Peyer's patch (tissue), 4 donors: Measurements from ENCODE around the gene BTNL8. TPM values are rescaled to one million over a fixed set of nuclear protein-coding genes. Genes with fewer than 3 reads are reported as not detected.
A peak's percentile ranks its signal among the peaks of the same experiment; 100 is the strongest.
"Not testable (repeated sequence)": the region's sequence is repeated elsewhere in the genome, so short reads cannot be mapped to it uniquely, and the experiment has no call there.

ENCODE experiments used
- DNase-seq, 3 donors: peaks; one replicate each; pipeline ENCODE4 v3.0.0-alpha.2; 2017 to 2019
- H3K27ac ChIP-seq, 4 donors: fragments of 200-600 bp; sonication (generic); one replicate each; pipeline ENCODE4 v1.5.1; 2016 to 2019
- H3K27me3 ChIP-seq, 2 donors: fragments of 200-600 bp; sonication (generic); one replicate each; pipeline ENCODE4 v1.5.1; 2019
- H3K36me3 ChIP-seq, 3 donors: fragments of 200-600 bp; sonication (generic); one replicate each; pipeline ENCODE4 v1.5.1; 2016 to 2019
- H3K4me1 ChIP-seq, 4 donors: fragments of 200-600 bp; sonication (generic); one replicate each; pipeline ENCODE4 v1.5.1; 2016 to 2019
- H3K4me3 ChIP-seq, 4 donors: fragments of 200-600 bp; sonication (generic); 1 replicate in 3 of 4; 2 replicates in 1 of 4; pipeline ENCODE4 v1.5.1; 2016 to 2019; ENCODE audit warnings: mild to moderate bottlenecking in 1 of 4
- H3K9me3 ChIP-seq, 4 donors: fragments of 200-600 bp; sonication (generic); one replicate each; pipeline ENCODE4 v1.5.1; 2016 to 2019; ENCODE audit warnings: mild to moderate bottlenecking in 1 of 4
- CTCF ChIP-seq, 6 experiments: fragments of 450-650 bp in 4 of 6; fragments of 200-600 bp in 2 of 6; sonication (generic) in 1 of 6; IDR thresholded peaks; one replicate each; pipeline ENCODE4 v1.5.1; 2017 to 2019; ENCODE audit warnings: antibody characterized with exemption in 6 of 6, mild to moderate bottlenecking in 3 of 6, moderate library complexity in 1 of 6
- POLR2A ChIP-seq, 2 donors: fragments of 450-650 bp; IDR thresholded peaks; one replicate each; pipeline ENCODE4 v1.5.1; 2017; ENCODE audit warnings: antibody characterized with exemption in 2 of 2, mild to moderate bottlenecking in 2 of 2, moderate library complexity in 2 of 2
- total RNA-seq, 4 donors: library from RNA; depleted of rRNA; stranded (reverse); fragments of >200 nt; gene quantifications; one replicate each; pipeline ENCODE4 v1.1.0, GENCODE V29; 2016

BTNL8 gene
- total RNA-seq, 4 donors from 2014 or later = 6.6 to 337 (median 134) TPM

- not testable (repeated sequence) for H3K27me3 ChIP-seq, H3K36me3 ChIP-seq, H3K9me3 ChIP-seq
- DNase-seq = peak in 2 of 3 donors; percentile 88 to 91
- peaks cover 0 to 11% (median 0%) of the 10 kb centered on the region in 4 donors for H3K4me1 ChIP-seq
- peak overlapping the region in 3 of 4 donors; percentile 27 to 92 (median 72) for H3K27ac ChIP-seq
- peak overlapping the region in 1 of 4 donors; percentile 23 for H3K4me3 ChIP-seq
- TF ChIP-seq CTCF (IDR thresholded peaks at IDR 0.05) (peak in 2 of 6 experiments; percentile 15 to 30), POLR2A (IDR thresholded peaks at IDR 0.05) (peak in 1 of 2 donors; percentile 60)
Measured at GRCh38 chr5:180885845-180886529, 13.0 kb upstream of the BTNL8 start.

GRCh38 chr5:180889381-180889780, 9.6 kb upstream of the BTNL8 start:
- peaks cover 0 to 11% (median 0%) of the 10 kb centered on the region in 4 donors for H3K4me1 ChIP-seq
- H3K36me3 ChIP-seq = no peaks in the 10 kb centered on the region
- H3K9me3 ChIP-seq = no peaks in the 10 kb centered on the region
- H3K27me3 ChIP-seq = no peaks in the 10 kb centered on the region
- TF ChIP-seq CTCF (IDR thresholded peaks at IDR 0.05) = no peak
- no peak for TF ChIP-seq POLR2A (IDR thresholded peaks at IDR 0.05)
- no peak overlapping the region for H3K27ac ChIP-seq
- DNase-seq = no peak
- no peak overlapping the region for H3K4me3 ChIP-seq

GRCh38 chr5:180895330-180895729, 3.6 kb upstream of the BTNL8 start:
- not testable (repeated sequence) for DNase-seq, H3K36me3 ChIP-seq, H3K9me3 ChIP-seq, H3K27me3 ChIP-seq, H3K4me1 ChIP-seq, H3K4me3 ChIP-seq, H3K27ac ChIP-seq

GRCh38 chr5:180900178-180900577, 1.2 kb downstream of the BTNL8 start:
- TF ChIP-seq POLR2A (IDR thresholded peaks at IDR 0.05) (no peak), CTCF (IDR thresholded peaks at IDR 0.05) (no peak)
- DNase-seq = no peak
- no peaks in the 10 kb centered on the region for H3K9me3 ChIP-seq

DNA sequence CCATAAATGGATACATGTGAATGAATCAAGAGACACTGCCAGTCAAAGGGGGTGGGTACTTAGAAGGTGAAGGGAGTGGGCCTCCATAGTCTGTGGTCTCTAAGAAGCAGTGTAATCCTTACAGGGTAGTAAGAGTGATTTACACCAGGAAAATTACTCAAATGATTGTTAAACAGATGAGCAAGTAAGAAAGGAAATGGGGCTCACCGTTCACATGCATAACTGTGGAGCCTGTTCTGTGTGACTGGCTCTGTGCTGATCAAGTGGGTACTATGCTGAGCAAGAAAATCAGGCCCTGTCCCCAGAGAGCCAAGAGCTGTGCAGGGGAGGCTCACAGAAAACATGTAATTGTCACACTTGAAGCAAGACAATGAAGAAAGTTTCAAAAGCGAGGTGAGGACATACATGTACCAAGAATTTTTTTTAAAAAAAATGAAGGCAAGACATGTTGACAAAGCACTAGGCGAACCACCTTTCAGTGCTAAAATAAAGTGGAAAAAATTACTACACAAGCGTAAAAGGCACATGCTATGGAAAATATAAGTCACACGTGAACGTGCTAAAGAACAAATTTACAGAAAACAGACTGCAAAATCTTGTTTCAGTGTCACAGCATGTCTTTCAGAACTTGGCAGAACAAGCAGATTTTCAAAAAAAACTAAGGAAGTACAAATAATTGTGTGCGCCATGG, 2.5 kb downstream of the BTNL8 start:
- no peak for DNase-seq
- Histone ChIP-seq H3K4me3 (peak overlapping the region in 2 of 4 donors; percentile 53 to 54), H3K27ac (no peak overlapping the region), H3K36me3 (no peaks in the 10 kb centered on the region), H3K9me3 (no peaks in the 10 kb centered on the region), H3K4me1 (no peaks in the 10 kb centered on the region), H3K27me3 (no peaks in the 10 kb centered on the region)
- no peak for TF ChIP-seq CTCF (IDR thresholded peaks at IDR 0.05)

More at GRCh38 chr5:180900178-180900577, 1.2 kb downstream of the BTNL8 start:
- Histone ChIP-seq H3K4me1 (no peaks in the 10 kb centered on the region), H3K27me3 (no peaks in the 10 kb centered on the region), H3K27ac (peak overlapping the region in 2 of 4 donors; percentile 22 to 51), H3K36me3 (no peaks in the 10 kb centered on the region), H3K4me3 (peak overlapping the region in 3 of 4 donors; percentile 16 to 54 (median 53))

DNA sequence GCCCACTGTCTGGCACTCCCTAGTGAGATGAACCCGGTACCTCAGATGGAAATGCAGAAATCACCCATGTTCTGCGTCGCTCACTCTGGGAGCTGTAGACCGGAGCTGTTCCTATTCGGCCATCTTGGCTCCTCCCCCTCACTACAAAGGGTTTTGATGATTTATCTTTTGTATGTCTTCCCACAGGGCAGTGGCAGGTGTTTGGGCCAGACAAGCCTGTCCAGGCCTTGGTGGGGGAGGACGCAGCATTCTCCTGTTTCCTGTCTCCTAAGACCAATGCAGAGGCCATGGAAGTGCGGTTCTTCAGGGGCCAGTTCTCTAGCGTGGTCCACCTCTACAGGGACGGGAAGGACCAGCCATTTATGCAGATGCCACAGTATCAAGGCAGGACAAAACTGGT, 9.4 kb downstream of the BTNL8 start:
- Histone ChIP-seq H3K27ac (no peak overlapping the region), H3K27me3 (no peaks in the 10 kb centered on the region), H3K36me3 (peaks cover 0 to 37% (median 0%) of the 10 kb centered on the region in 3 donors), H3K4me1 (no peaks in the 10 kb centered on the region), H3K4me3 (no peak overlapping the region), H3K9me3 (no peaks in the 10 kb centered on the region)
- DNase-seq = no peak
- TF ChIP-seq CTCF (IDR thresholded peaks at IDR 0.05) (no peak), POLR2A (IDR thresholded peaks at IDR 0.05) (no peak)
